ENCODE results near the gene BRSK2.

BRSK2 gene

GRCh38 chr11:1484061-1484671, 94.4 kb downstream of the BRSK2 start:
- no peak for ATAC-seq

GRCh38 chr11:1484695-1485503, 95.2 kb downstream of the BRSK2 start:
- no peak for ATAC-seq

- no peak for ATAC-seq
Measured at GRCh38 chr11:1485504-1485885, 95.8 kb downstream of the BRSK2 start.

GRCh38 chr11:1486054-1486825, 96.5 kb downstream of the BRSK2 start, which contains the start of gene MOB2:
Gene MOB2, minus strand, starts transcription at chr11:1486779. Its CDS starts 223 bp downstream, at chr11:1486556.
- ATAC-seq, result peak in 1 of 2 donors; percentile 27

- ATAC-seq, result no peak
Measured at GRCh38 chr11:1487091-1487850, 97.5 kb downstream of the BRSK2 start.

GRCh38 chr11:1487851-1488574, 98.3 kb downstream of the BRSK2 start:
- peak in 1 of 2 donors; percentile 33 for ATAC-seq

GRCh38 chr11:1488575-1489180, 98.9 kb downstream of the BRSK2 start:
- ATAC-seq, result no peak

- no peak for ATAC-seq
Measured at GRCh38 chr11:1490651-1491050, 100.9 kb downstream of the BRSK2 start.

GRCh38 chr11:1491379-1491778, 101.6 kb downstream of the BRSK2 start:
- no peak for ATAC-seq

GRCh38 chr11:1493650-1494244, 104.0 kb downstream of the BRSK2 start:
- no peak for ATAC-seq

GRCh38 chr11:1494650-1495049, 104.9 kb downstream of the BRSK2 start:
- no peak for ATAC-seq

GRCh38 chr11:1496091-1496760, 106.5 kb downstream of the BRSK2 start:
- no peak for ATAC-seq

GRCh38 chr11:1496761-1497095, 107.0 kb downstream of the BRSK2 start:
- no peak for ATAC-seq

GRCh38 chr11:1497600-1497999, 107.9 kb downstream of the BRSK2 start:
- peak in 1 of 2 donors; percentile 49 for ATAC-seq

- no peak for ATAC-seq
Measured at GRCh38 chr11:1498262-1498661, 108.5 kb downstream of the BRSK2 start.

GRCh38 chr11:1499261-1499890, 109.6 kb downstream of the BRSK2 start:
- no peak for ATAC-seq

GRCh38 chr11:1499899-1500298, 110.2 kb downstream of the BRSK2 start:
- ATAC-seq, result no peak

- ATAC-seq, result no peak
Measured at GRCh38 chr11:1500466-1501420, 111.0 kb downstream of the BRSK2 start.
